Adrenal gland (tissue), 12 donors: ENCODE results near the gene PDIA5. TPM values are rescaled to one million over a fixed set of nuclear protein-coding genes. Genes with fewer than 3 reads are reported as not detected.

Source experiments
- DNase-seq, 7 donors: peaks; one replicate each; pipeline ENCODE4 v3.0.0-alpha.2; 2019 to 2020
- H3K27ac ChIP-seq, 5 donors: fragments of 200-600 bp; sonication (generic) in 4 of 5; 1 replicate in 3 of 5; 2 replicates in 2 of 5; pipeline versions ENCODE4 v1.5.1 to v1.8.0; 2016 to 2020; ENCODE audit warnings: mild to moderate bottlenecking in 1 of 5
- H3K27me3 ChIP-seq: fragments of 200-600 bp; 2 replicates; pipeline ENCODE4 v1.8.0; 2021
- H3K36me3 ChIP-seq, 2 donors: fragments of 200-600 bp; replicated peaks in 1 of 2; 1 replicate in 1 of 2; 2 replicates in 1 of 2; pipeline versions ENCODE4 v1.5.1 to v1.8.0; 2018 to 2022
- H3K4me1 ChIP-seq, 2 donors: fragments of 200-600 bp; replicated peaks in 1 of 2; 1 replicate in 1 of 2; 2 replicates in 1 of 2; pipeline versions ENCODE4 v1.5.1 to v1.8.0; 2018 to 2021
- H3K4me3 ChIP-seq, 4 donors: fragments of 200-600 bp; sonication (generic) in 3 of 4; one replicate each; pipeline ENCODE4 v1.5.1; 2016 to 2018
- H3K9me3 ChIP-seq, 3 donors: fragments of 200-600 bp; sonication (generic) in 1 of 3; replicated peaks in 1 of 3; 1 replicate in 2 of 3; 2 replicates in 1 of 3; pipeline versions ENCODE4 v1.5.1 to v1.8.0; 2016 to 2021
- POLR2A ChIP-seq, 2 donors: fragments of 450-650 bp; IDR thresholded peaks; one replicate each; pipeline ENCODE4 v1.6.1; 2017; ENCODE audit warnings: antibody characterized with exemption in 2 of 2, mild to moderate bottlenecking in 2 of 2, moderate library complexity in 1 of 2
- WGBS, 4 donors: extraction: QIAGEN DNeasy Blood & Tissue Kit in 2 of 4; methylation state at CpG; one replicate each; pipeline versions ENCODE4 v1.1.5 to v1.1.7; 2013 to 2017; 5-methylcytosine and 5-hydroxymethylcytosine counted together
- intact Hi-C, 2 donors: fragments of 100-400 bp; cut with DNase I; formaldehyde crosslinking; loops; one replicate each; pipeline versions ENCODE4 v1.14.1 to v1.15.0; 2022 to 2023
- polyA plus RNA-seq, 3 donors: library from polyadenylated mRNA; stranded (reverse); fragments of 200-250 nt in 2 of 3; fragments of 350-450 nt in 1 of 3; fragmentation: Illumina TruSeq in 1 of 3; extraction: RNeasy Lipid Tissue Mini Kit (QIAGEN cat#74804) in 1 of 3; gene quantifications; one replicate each; pipeline ENCODE4 v1.2.3, GENCODE V29; 2013 to 2014
- total RNA-seq, 9 donors: library from RNA; depleted of rRNA in 4 of 9; stranded (reverse); fragments of >200 nt in 4 of 9; fragments of 120-200 nt in 1 of 9; fragmentation: NEBNext Ultra II Directional in 1 of 9; extraction: Animal tissue kit (Norgen Biotek cat#: 25700) in 1 of 9; gene quantifications; one replicate each; pipeline versions ENCODE4 v1.1.0 to v1.2.4, GENCODE V29; 2013 to 2023
- TF ChIP-seq, protein P1 (sequence below), 6 experiments: fragments of 450-650 bp in 4 of 6; fragments of 200-600 bp in 2 of 6; sonication (generic) in 1 of 6; IDR thresholded peaks; 1 replicate in 5 of 6; 2 replicates in 1 of 6; pipeline versions ENCODE4 v1.5.1 to v1.8.0; 2016 to 2021; ENCODE audit warnings: antibody characterized with exemption in 6 of 6, mild to moderate bottlenecking in 2 of 6, moderate library complexity in 1 of 6
- donor health status: healthy with polysubstance abuse.
- donor health status: Bipolar disorder and iron deficiency.
- donor health status: DM: yes; HTN: yes; CAD: no.
- donor health status: DM: no; HTN: no; CAD: no.
- donor health status: DM: no; HTN: no; CAD: no.
- donor health status: DM: yes; HTN: yes; CAD: no.

The PDIA5 gene
- total and polyA plus RNA-seq, 12 donors, result 18.9 to 88.9 (median 50.9) TPM

DNA sequence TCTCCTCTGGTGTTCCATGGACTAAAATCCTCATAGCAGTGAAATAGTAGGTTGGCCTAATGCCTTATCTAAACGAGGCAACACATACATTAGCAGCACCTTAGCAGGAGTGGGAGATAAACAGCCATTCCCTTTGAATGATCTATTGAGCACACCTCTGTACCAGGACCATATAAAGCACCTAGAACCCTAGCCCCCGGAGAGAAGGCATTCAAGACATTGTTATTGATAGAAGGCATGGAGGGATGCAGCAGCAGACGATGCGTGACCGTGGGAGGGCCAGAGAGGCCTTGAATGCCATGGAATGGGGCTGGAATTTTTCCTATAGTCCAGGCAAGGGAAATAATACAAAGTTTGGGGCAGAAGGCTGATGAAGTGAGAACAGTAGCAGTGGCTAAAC lies 32.7 kb upstream of the PDIA5 start:
- WGBS, 4 donors, result 83 to 87% (median 86%) methylated on average over 5 of the region's 5 CpGs
- Histone ChIP-seq H3K36me3 (no peaks in the 10 kb centered on the region), H3K9me3 (no peaks in the 10 kb centered on the region), H3K4me3 (no peak overlapping the region), H3K27ac (no peak overlapping the region), H3K4me1 (peaks cover 0 to 14% of the 10 kb centered on the region in 2 donors), H3K27me3 (no peaks in the 10 kb centered on the region)
- intact Hi-C loops, result no loop called here
- TF ChIP-seq, protein P1, sequence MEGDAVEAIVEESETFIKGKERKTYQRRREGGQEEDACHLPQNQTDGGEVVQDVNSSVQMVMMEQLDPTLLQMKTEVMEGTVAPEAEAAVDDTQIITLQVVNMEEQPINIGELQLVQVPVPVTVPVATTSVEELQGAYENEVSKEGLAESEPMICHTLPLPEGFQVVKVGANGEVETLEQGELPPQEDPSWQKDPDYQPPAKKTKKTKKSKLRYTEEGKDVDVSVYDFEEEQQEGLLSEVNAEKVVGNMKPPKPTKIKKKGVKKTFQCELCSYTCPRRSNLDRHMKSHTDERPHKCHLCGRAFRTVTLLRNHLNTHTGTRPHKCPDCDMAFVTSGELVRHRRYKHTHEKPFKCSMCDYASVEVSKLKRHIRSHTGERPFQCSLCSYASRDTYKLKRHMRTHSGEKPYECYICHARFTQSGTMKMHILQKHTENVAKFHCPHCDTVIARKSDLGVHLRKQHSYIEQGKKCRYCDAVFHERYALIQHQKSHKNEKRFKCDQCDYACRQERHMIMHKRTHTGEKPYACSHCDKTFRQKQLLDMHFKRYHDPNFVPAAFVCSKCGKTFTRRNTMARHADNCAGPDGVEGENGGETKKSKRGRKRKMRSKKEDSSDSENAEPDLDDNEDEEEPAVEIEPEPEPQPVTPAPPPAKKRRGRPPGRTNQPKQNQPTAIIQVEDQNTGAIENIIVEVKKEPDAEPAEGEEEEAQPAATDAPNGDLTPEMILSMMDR (IDR thresholded peaks at IDR 0.05), result no peak
- no peak for DNase-seq

DNA sequence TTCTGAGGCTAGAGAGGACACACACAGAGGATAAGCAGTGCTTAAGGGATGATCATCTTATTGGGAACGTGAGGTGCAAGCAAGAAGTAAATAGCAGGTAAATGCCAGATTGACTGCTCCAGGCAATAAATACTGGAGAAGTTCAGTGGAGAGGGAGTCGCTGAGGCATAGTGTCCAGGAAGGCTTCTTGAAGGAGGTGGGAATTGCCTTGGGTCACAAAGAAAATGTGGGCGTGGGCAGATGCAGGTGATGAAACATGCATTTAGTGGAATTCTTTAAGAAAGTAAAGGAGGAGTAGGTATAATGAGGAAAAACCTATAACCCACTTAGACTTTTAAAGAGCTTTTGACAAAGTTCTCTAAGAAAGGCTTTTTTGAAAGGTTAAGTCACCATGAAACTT lies 31.8 kb upstream of the PDIA5 start:
- WGBS, 4 donors, result 80 to 96% (median 91%) methylated on average over 3 of the region's 3 CpGs
- no peaks in the 10 kb centered on the region for H3K9me3 ChIP-seq
- TF ChIP-seq POLR2A (IDR thresholded peaks at IDR 0.05), result no peak
- TF ChIP-seq, protein P1 (IDR thresholded peaks at IDR 0.05), result no peak
- no peaks in the 10 kb centered on the region for H3K36me3 ChIP-seq
- intact Hi-C loops, result no loop called here
- H3K27me3 ChIP-seq, result no peaks in the 10 kb centered on the region
- no peak overlapping the region for H3K4me3 ChIP-seq
- H3K4me1 ChIP-seq, result peaks cover 0 to 14% of the 10 kb centered on the region in 2 donors
- H3K27ac ChIP-seq, result no peak overlapping the region
- DNase-seq, result no peak

GRCh38 chr3:123036352-123037014 lies 30.3 kb upstream of the PDIA5 start:
- intact Hi-C loops, result no loop called here
- no peaks in the 10 kb centered on the region for H3K9me3 ChIP-seq
- no peaks in the 10 kb centered on the region for H3K36me3 ChIP-seq
- WGBS, 4 donors, result 41 to 56% (median 44%) methylated on average over 8 of the region's 8 CpGs
- no peak overlapping the region for H3K4me3 ChIP-seq
- DNase-seq, result peak in 4 of 7 donors; percentile 31 to 57 (median 46)
- H3K27ac ChIP-seq, result no peak overlapping the region
- H3K4me1 ChIP-seq, result peaks cover 0 to 14% of the 10 kb centered on the region in 2 donors
- TF ChIP-seq POLR2A (IDR thresholded peaks at IDR 0.05), result no peak
- no peaks in the 10 kb centered on the region for H3K27me3 ChIP-seq

DNA sequence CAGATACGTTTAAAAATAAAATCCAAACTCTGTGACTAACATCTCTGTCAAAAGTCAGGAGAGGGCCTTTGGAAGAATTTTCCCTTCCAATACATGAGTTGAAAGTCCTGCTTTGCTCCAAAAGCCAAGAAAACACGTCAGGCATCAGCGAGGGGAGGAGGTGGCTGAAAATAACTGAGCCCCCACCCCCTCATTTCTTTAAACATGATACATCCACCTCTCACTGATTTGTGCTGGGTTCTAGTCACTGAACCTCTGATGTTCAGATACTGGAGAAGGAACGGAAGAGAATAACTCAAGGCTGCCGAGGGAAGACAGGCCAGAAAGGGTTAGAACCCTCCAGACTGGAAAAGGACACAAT lies 29.8 kb upstream of the PDIA5 start:
- 60 to 86% (median 70%) methylated on average over 5 of the region's 5 CpGs for WGBS, 4 donors
- DNase-seq, result no peak
- no peaks in the 10 kb centered on the region for H3K9me3 ChIP-seq
- intact Hi-C loops, result no loop called here
- H3K27ac ChIP-seq, result no peak overlapping the region
- H3K36me3 ChIP-seq, result no peaks in the 10 kb centered on the region
- TF ChIP-seq, protein P1 (IDR thresholded peaks at IDR 0.05), result no peak
- no peak for TF ChIP-seq POLR2A (IDR thresholded peaks at IDR 0.05)
- H3K4me3 ChIP-seq, result no peak overlapping the region
- H3K4me1 ChIP-seq, result peaks cover 0 to 14% of the 10 kb centered on the region in 2 donors
- no peaks in the 10 kb centered on the region for H3K27me3 ChIP-seq

DNA sequence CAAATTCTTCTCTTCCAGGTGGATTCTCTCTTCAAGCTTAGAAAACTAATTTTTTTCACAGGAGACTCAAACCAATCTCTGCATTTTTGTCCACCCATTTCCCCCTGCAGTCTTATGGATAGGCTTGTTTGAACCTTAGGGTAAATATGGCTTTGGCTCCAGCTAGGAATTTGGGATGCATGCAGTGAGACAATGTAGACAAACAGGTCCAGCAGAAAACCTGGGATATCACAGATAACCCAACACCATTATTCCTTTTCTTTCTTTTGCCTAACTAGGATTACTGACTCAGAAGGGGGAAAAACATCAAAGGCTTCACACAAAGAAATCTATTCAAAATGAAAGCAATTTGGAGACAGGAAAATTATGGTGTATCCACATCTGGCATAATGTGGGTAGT lies 28.1 kb upstream of the PDIA5 start:
- no peaks in the 10 kb centered on the region for H3K27me3 ChIP-seq
- no peak overlapping the region for H3K4me3 ChIP-seq
- intact Hi-C loops, result no loop called here
- no peaks in the 10 kb centered on the region for H3K36me3 ChIP-seq
- no peak overlapping the region for H3K27ac ChIP-seq
- no peaks in the 10 kb centered on the region for H3K9me3 ChIP-seq
- no peak for DNase-seq
- no peak for TF ChIP-seq POLR2A (IDR thresholded peaks at IDR 0.05)
- TF ChIP-seq, protein P1 (IDR thresholded peaks at IDR 0.05), result no peak
- H3K4me1 ChIP-seq, result peaks cover 0 to 14% of the 10 kb centered on the region in 2 donors
